HepG2 (cell line): Measurements from ENCODE around the gene KAT14.

Source experiments
- ARID4A ChIP-seq: sonication (generic); formaldehyde crosslinking; IDR thresholded peaks from 2 replicates; pipeline ENCODE4 v1.5.0; 2020; ENCODE audit warnings: mild to moderate bottlenecking, missing genetic modification reagents, borderline replicate concordance
- CHD2 ChIP-seq: IDR thresholded peaks from 2 replicates; pipeline ENCODE4 v1.6.1; 2011; ENCODE audit warnings: low read depth, low read length, improper control_type of control experiment
- CTCF ChIP-seq: sonication (generic); formaldehyde crosslinking; IDR thresholded peaks from 2 replicates; pipeline ENCODE4 v1.5.0; 2020; ENCODE audit warnings: mild to moderate bottlenecking, missing genetic modification reagents, moderate library complexity
- FOXM1 ChIP-seq: sonication (generic); formaldehyde crosslinking; IDR thresholded peaks from 2 replicates; pipeline ENCODE4 v1.5.0; 2020; ENCODE audit warnings: missing genetic modification reagents
- HNF1A ChIP-seq, 2 experiments: sonication (generic) in 1 of 2; formaldehyde crosslinking in 1 of 2; IDR thresholded peaks; 2 replicates each; pipeline versions ENCODE4 v1.4.0 to v1.6.1; 2016 to 2020; ENCODE audit warnings: borderline replicate concordance in 1 of 2, low read depth in 1 of 2, mild to moderate bottlenecking in 1 of 2, missing genetic modification reagents in 1 of 2
- MEF2D ChIP-seq: sonication (generic); formaldehyde crosslinking; IDR thresholded peaks from 2 replicates; pipeline ENCODE4 v1.5.1; 2020; ENCODE audit warnings: mild to moderate bottlenecking, missing genetic modification reagents
- MZF1 ChIP-seq: sonication (generic); formaldehyde crosslinking; IDR thresholded peaks from 2 replicates; pipeline ENCODE4 v1.8.1; 2023; ENCODE audit warnings: mild to moderate bottlenecking, missing genetic modification reagents, borderline replicate concordance
- PAF1 ChIP-seq: IDR thresholded peaks from 2 replicates; pipeline ENCODE4 v1.6.1; 2016; ENCODE audit warnings: missing genetic modification reagents, missing compliant biosample characterization
- POLR2AphosphoS5 ChIP-seq: IDR thresholded peaks from 2 replicates; pipeline ENCODE4 v1.6.1; 2012; ENCODE audit warnings: low read depth, low read length
- REST ChIP-seq, 2 experiments: IDR thresholded peaks; 2 replicates each; pipeline ENCODE4 v1.6.1; 2011 to 2012; ENCODE audit warnings: low read length in 2 of 2, borderline replicate concordance in 1 of 2, low read depth in 1 of 2, mild to moderate bottlenecking in 1 of 2, moderate library complexity in 1 of 2
- SNRNP70 ChIP-seq: fragments of 200-400 bp; formaldehyde crosslinking; IDR thresholded peaks from 2 replicates; pipeline ENCODE4 v1.6.1; 2017; ENCODE audit warnings: mild to moderate bottlenecking, low read depth, low read length, moderate library complexity
- ZNF44 ChIP-seq: sonication (generic); formaldehyde crosslinking; IDR thresholded peaks from 2 replicates; pipeline ENCODE4 v1.5.1; 2020; ENCODE audit warnings: mild to moderate bottlenecking, missing genetic modification reagents

GRCh38 chr20:18218280-18218679 is 80.6 kb downstream of the KAT14 start:
- no peak for TF ChIP-seq PAF1 (CRISPR knock-in tag)
- TF ChIP-seq MEF2D (CRISPR knock-in tag) = no peak
- TF ChIP-seq CTCF (CRISPR knock-in tag) = no peak
- TF ChIP-seq MZF1 (CRISPR knock-in tag) = no peak
- TF ChIP-seq HNF1A (IDR thresholded peaks at IDR 0.05; ENCODE audit: low read depth) = no peak
- no peak for TF ChIP-seq HNF1A (CRISPR knock-in tag; IDR thresholded peaks at IDR 0.05; ENCODE audit: borderline replicate concordance)
- no peak for TF ChIP-seq SNRNP70
- no peak for TF ChIP-seq REST (IDR thresholded peaks at IDR 0.05; ENCODE audit: borderline replicate concordance in 1 of 2, low read depth in 1 of 2, low read length in 2 of 2)
- TF ChIP-seq ZNF44 (CRISPR knock-in tag) = no peak
- no peak for TF ChIP-seq FOXM1
- no peak for TF ChIP-seq POLR2AphosphoS5
- TF ChIP-seq ARID4A (CRISPR knock-in tag) = no peak
- no peak for TF ChIP-seq CHD2
